ENCODE measurements around the gene CDH23.

CDH23 gene

GRCh38 chr10:71807557-71808510 is 411.1 kb downstream of the CDH23 start:
- Mint-ChIP-seq H3K9me3 (no peaks in the 10 kb centered on the region), H3K27me3 (no peaks in the 10 kb centered on the region), H3K4me1 (ENCODE audit: low read depth) (peaks cover 3% of the 10 kb centered on the region), H3K36me3 (ENCODE audit: low read depth) (no peaks in the 10 kb centered on the region), H3K27ac (no peak overlapping the region), H3K4me3 (no peak overlapping the region)
- no peak for DNase-seq

- no peak for DNase-seq
- H3K4me1 Mint-ChIP-seq (ENCODE audit: low read depth), result peaks cover 3% of the 10 kb centered on the region
- H3K27ac Mint-ChIP-seq, result no peak overlapping the region
- H3K36me3 Mint-ChIP-seq (ENCODE audit: low read depth), result peaks cover 4% of the 10 kb centered on the region
- H3K9me3 Mint-ChIP-seq, result no peaks in the 10 kb centered on the region
- H3K4me3 Mint-ChIP-seq, result no peak overlapping the region
- H3K27me3 Mint-ChIP-seq, result no peaks in the 10 kb centered on the region
Measured at GRCh38 chr10:71809628-71810027, 412.9 kb downstream of the CDH23 start.

- Mint-ChIP-seq H3K36me3 (ENCODE audit: low read depth) (peaks cover 10% of the 10 kb centered on the region), H3K9me3 (no peaks in the 10 kb centered on the region)
Measured at GRCh38 chr10:71810048-71810750, 413.5 kb downstream of the CDH23 start.

GRCh38 chr10:71811351-71811750 is 414.6 kb downstream of the CDH23 start:
- Mint-ChIP-seq H3K9me3 (no peaks in the 10 kb centered on the region), H3K36me3 (ENCODE audit: low read depth) (peaks cover 22% of the 10 kb centered on the region), H3K27me3 (no peaks in the 10 kb centered on the region), H3K4me1 (ENCODE audit: low read depth) (peaks cover 3% of the 10 kb centered on the region), H3K27ac (no peak overlapping the region), H3K4me3 (no peak overlapping the region)
- DNase-seq, result no peak

More at GRCh38 chr10:71810048-71810750, 413.5 kb downstream of the CDH23 start:
- no peaks in the 10 kb centered on the region for H3K27me3 Mint-ChIP-seq
- no peak overlapping the region for H3K4me3 Mint-ChIP-seq
- H3K4me1 Mint-ChIP-seq (ENCODE audit: low read depth), result peaks cover 3% of the 10 kb centered on the region
- no peak overlapping the region for H3K27ac Mint-ChIP-seq
- DNase-seq, result no peak

GRCh38 chr10:71812016-71812912 is 415.5 kb downstream of the CDH23 start:
- Mint-ChIP-seq H3K4me1 (ENCODE audit: low read depth) (peaks cover 3% of the 10 kb centered on the region), H3K27me3 (no peaks in the 10 kb centered on the region), H3K36me3 (ENCODE audit: low read depth) (peaks cover 31% of the 10 kb centered on the region), H3K27ac (no peak overlapping the region), H3K9me3 (no peaks in the 10 kb centered on the region), H3K4me3 (no peak overlapping the region)
- peak; percentile 89 for DNase-seq

GRCh38 chr10:71812913-71813590 is 416.3 kb downstream of the CDH23 start:
- peaks cover 39% of the 10 kb centered on the region for H3K36me3 Mint-ChIP-seq (ENCODE audit: low read depth)
- peak overlapping the region; percentile 26 for H3K27ac Mint-ChIP-seq
- DNase-seq, result no peak
- peaks cover 3% of the 10 kb centered on the region for H3K4me1 Mint-ChIP-seq (ENCODE audit: low read depth)
- no peak overlapping the region for H3K4me3 Mint-ChIP-seq
- H3K9me3 Mint-ChIP-seq, result no peaks in the 10 kb centered on the region
- no peaks in the 10 kb centered on the region for H3K27me3 Mint-ChIP-seq

- H3K4me1 Mint-ChIP-seq (ENCODE audit: low read depth), result peaks cover 3% of the 10 kb centered on the region
- no peak overlapping the region for H3K27ac Mint-ChIP-seq
- H3K27me3 Mint-ChIP-seq, result no peaks in the 10 kb centered on the region
- peaks cover 57% of the 10 kb centered on the region for H3K36me3 Mint-ChIP-seq (ENCODE audit: low read depth)
- H3K4me3 Mint-ChIP-seq, result no peak overlapping the region
- no peaks in the 10 kb centered on the region for H3K9me3 Mint-ChIP-seq
- DNase-seq, result no peak
Measured at GRCh38 chr10:71814922-71815411, 418.2 kb downstream of the CDH23 start.

- Mint-ChIP-seq H3K27me3 (no peaks in the 10 kb centered on the region), H3K36me3 (ENCODE audit: low read depth) (peaks cover 63% of the 10 kb centered on the region), H3K4me3 (no peak overlapping the region), H3K27ac (peak overlapping the region; percentile 16), H3K4me1 (ENCODE audit: low read depth) (peaks cover 3% of the 10 kb centered on the region), H3K9me3 (no peaks in the 10 kb centered on the region)
- no peak for DNase-seq
Measured at GRCh38 chr10:71815515-71816130, 418.9 kb downstream of the CDH23 start.

GRCh38 chr10:71816421-71816851 is 419.7 kb downstream of the CDH23 start:
- Mint-ChIP-seq H3K27me3 (no peaks in the 10 kb centered on the region), H3K27ac (no peak overlapping the region), H3K9me3 (no peaks in the 10 kb centered on the region), H3K4me3 (no peak overlapping the region), H3K36me3 (ENCODE audit: low read depth) (peaks cover 72% of the 10 kb centered on the region), H3K4me1 (ENCODE audit: low read depth) (peaks cover 3% of the 10 kb centered on the region)
- no peak for DNase-seq

- Mint-ChIP-seq H3K27ac (no peak overlapping the region), H3K9me3 (no peaks in the 10 kb centered on the region), H3K36me3 (ENCODE audit: low read depth) (peaks cover 78% of the 10 kb centered on the region), H3K4me1 (ENCODE audit: low read depth) (peaks cover 7% of the 10 kb centered on the region), H3K4me3 (no peak overlapping the region), H3K27me3 (no peaks in the 10 kb centered on the region)
- no peak for DNase-seq
Measured at GRCh38 chr10:71816936-71817618, 420.4 kb downstream of the CDH23 start.

- Mint-ChIP-seq H3K4me1 (ENCODE audit: low read depth) (peaks cover 12% of the 10 kb centered on the region), H3K4me3 (no peak overlapping the region), H3K27ac (peak overlapping the region; percentile 38), H3K36me3 (ENCODE audit: low read depth) (peaks cover 86% of the 10 kb centered on the region), H3K27me3 (no peaks in the 10 kb centered on the region), H3K9me3 (no peaks in the 10 kb centered on the region)
- no peak for DNase-seq
Measured at GRCh38 chr10:71817831-71818655, 421.3 kb downstream of the CDH23 start.

GRCh38 chr10:71818674-71819260 is 422.0 kb downstream of the CDH23 start:
- H3K4me3 Mint-ChIP-seq, result no peak overlapping the region
- H3K9me3 Mint-ChIP-seq, result no peaks in the 10 kb centered on the region
- peaks cover 12% of the 10 kb centered on the region for H3K4me1 Mint-ChIP-seq (ENCODE audit: low read depth)
- peak overlapping the region; percentile 22 for H3K27ac Mint-ChIP-seq
- H3K27me3 Mint-ChIP-seq, result no peaks in the 10 kb centered on the region
- DNase-seq, result no peak
- H3K36me3 Mint-ChIP-seq (ENCODE audit: low read depth), result peaks cover 92% of the 10 kb centered on the region
